ENCODE data around the gene ECI2.

- no peak for TF ChIP-seq CTCF (IDR thresholded peaks at IDR 0.05; ENCODE audit: low read length)
- TF ChIP-seq EZH2 (IDR thresholded peaks at IDR 0.05; ENCODE audit: borderline replicate concordance, low read length), result no peak
Measured at GRCh38 chr6:4125933-4126864, 9.2 kb downstream of the ECI2 start.

All from OCI-LY1 (cell line).